Esophagus squamous epithelium (tissue), 4 donors: Measurements from ENCODE around the gene TRIM15.

Experiments used
- CTCF ChIP-seq, 6 experiments: fragments of 450-650 bp in 4 of 6; fragments of 200-600 bp in 2 of 6; sonication (generic) in 2 of 6; IDR thresholded peaks; one replicate each; pipeline ENCODE4 v1.5.1; 2016 to 2019; ENCODE audit warnings: antibody characterized with exemption in 6 of 6, mild to moderate bottlenecking in 4 of 6, moderate library complexity in 4 of 6
- POLR2A ChIP-seq, 4 donors: fragments of 450-650 bp; IDR thresholded peaks; one replicate each; pipeline ENCODE4 v1.6.1; 2017; ENCODE audit warnings: antibody characterized with exemption in 4 of 4, mild to moderate bottlenecking in 4 of 4, moderate library complexity in 3 of 4

GRCh38 chr6:30184417-30185031 lies 21.2 kb downstream of the TRIM15 start:
- TF ChIP-seq CTCF (IDR thresholded peaks at IDR 0.05) (no peak), POLR2A (IDR thresholded peaks at IDR 0.05) (no peak)
